ENCODE results near the gene ASCC3.

Gene ASCC3

DNA sequence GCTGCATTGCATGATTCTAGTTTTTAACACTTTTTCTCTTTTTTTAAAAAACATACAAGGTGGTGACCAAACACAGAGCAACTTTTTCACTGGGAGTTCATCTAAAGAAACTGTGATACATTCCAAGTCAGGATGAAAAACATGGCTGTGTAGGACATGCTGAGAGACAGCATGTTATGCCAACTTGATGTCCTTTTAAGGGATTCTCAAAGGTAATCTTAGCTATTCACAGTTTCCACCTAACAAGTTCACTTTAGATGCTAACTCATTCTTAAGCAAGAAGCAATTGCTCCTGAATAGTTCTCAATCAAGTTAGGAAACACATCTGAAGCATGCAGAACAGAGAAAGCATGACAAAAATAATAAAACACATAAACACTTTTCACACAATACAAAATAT lies 3.3 kb downstream of the ASCC3 start:
- TF ChIP-seq CEBPB (IDR thresholded peaks at IDR 0.05) (no peak), TCF12 (IDR thresholded peaks at IDR 0.05; ENCODE audit: low read depth) (no peak), NFIC (IDR thresholded peaks at IDR 0.05) (no peak), FOXM1 (IDR thresholded peaks at IDR 0.05; ENCODE audit: borderline replicate concordance, low read depth) (no peak), EP300 (IDR thresholded peaks at IDR 0.05; ENCODE audit: borderline replicate concordance) (no peak), USF1 (IDR thresholded peaks at IDR 0.05) (no peak), ZBTB7A (IDR thresholded peaks at IDR 0.05; ENCODE audit: low read depth) (no peak), RAD21 (IDR thresholded peaks at IDR 0.05; ENCODE audit: low read depth) (no peak), TAF1 (IDR thresholded peaks at IDR 0.05; ENCODE audit: low read depth) (no peak), EGR1 (IDR thresholded peaks at IDR 0.05) (no peak)

GRCh38 chr6:100876251-100876650 lies 4.9 kb downstream of the ASCC3 start:
- TF ChIP-seq NFIC (IDR thresholded peaks at IDR 0.05) (no peak), FOXM1 (IDR thresholded peaks at IDR 0.05; ENCODE audit: borderline replicate concordance, low read depth) (no peak), RAD21 (IDR thresholded peaks at IDR 0.05; ENCODE audit: low read depth) (no peak), USF1 (IDR thresholded peaks at IDR 0.05) (no peak), ZBTB7A (IDR thresholded peaks at IDR 0.05; ENCODE audit: low read depth) (no peak), YY1 (IDR thresholded peaks at IDR 0.05; ENCODE audit: low read depth) (no peak), EGR1 (IDR thresholded peaks at IDR 0.05) (no peak), CREB1 (IDR thresholded peaks at IDR 0.05; ENCODE audit: low read depth) (no peak), TCF12 (IDR thresholded peaks at IDR 0.05; ENCODE audit: low read depth) (no peak), EP300 (IDR thresholded peaks at IDR 0.05; ENCODE audit: borderline replicate concordance) (no peak)
- TF ChIP-seq, protein P1, sequence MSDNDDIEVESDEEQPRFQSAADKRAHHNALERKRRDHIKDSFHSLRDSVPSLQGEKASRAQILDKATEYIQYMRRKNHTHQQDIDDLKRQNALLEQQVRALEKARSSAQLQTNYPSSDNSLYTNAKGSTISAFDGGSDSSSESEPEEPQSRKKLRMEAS (IDR thresholded peaks at IDR 0.05), result no peak

- no peak for TF ChIP-seq TCF12 (IDR thresholded peaks at IDR 0.05; ENCODE audit: low read depth)
- TF ChIP-seq EP300 (IDR thresholded peaks at IDR 0.05; ENCODE audit: borderline replicate concordance), result no peak
- TF ChIP-seq RAD21 (IDR thresholded peaks at IDR 0.05; ENCODE audit: low read depth), result no peak
- no peak for TF ChIP-seq FOXM1 (IDR thresholded peaks at IDR 0.05; ENCODE audit: borderline replicate concordance, low read depth)
- no peak for TF ChIP-seq YY1 (IDR thresholded peaks at IDR 0.05; ENCODE audit: low read depth)
- no peak for TF ChIP-seq TEAD4 (IDR thresholded peaks at IDR 0.05)
- TF ChIP-seq USF1 (IDR thresholded peaks at IDR 0.05), result no peak
- TF ChIP-seq, protein P1 (IDR thresholded peaks at IDR 0.05), result no peak
- TF ChIP-seq CREB1 (IDR thresholded peaks at IDR 0.05; ENCODE audit: low read depth), result no peak
- no peak for TF ChIP-seq REST (IDR thresholded peaks at IDR 0.05; ENCODE audit: low read depth)
- TF ChIP-seq NFIC (IDR thresholded peaks at IDR 0.05), result no peak
- no peak for TF ChIP-seq ZBTB7A (IDR thresholded peaks at IDR 0.05; ENCODE audit: low read depth)
- no peak for TF ChIP-seq EGR1 (IDR thresholded peaks at IDR 0.05)
- no peak for TF ChIP-seq CEBPB (IDR thresholded peaks at IDR 0.05)
- TF ChIP-seq TAF1 (IDR thresholded peaks at IDR 0.05; ENCODE audit: low read depth), result no peak
Observed at GRCh38 chr6:100865525-100865924, 15.6 kb downstream of the ASCC3 start.

DNA sequence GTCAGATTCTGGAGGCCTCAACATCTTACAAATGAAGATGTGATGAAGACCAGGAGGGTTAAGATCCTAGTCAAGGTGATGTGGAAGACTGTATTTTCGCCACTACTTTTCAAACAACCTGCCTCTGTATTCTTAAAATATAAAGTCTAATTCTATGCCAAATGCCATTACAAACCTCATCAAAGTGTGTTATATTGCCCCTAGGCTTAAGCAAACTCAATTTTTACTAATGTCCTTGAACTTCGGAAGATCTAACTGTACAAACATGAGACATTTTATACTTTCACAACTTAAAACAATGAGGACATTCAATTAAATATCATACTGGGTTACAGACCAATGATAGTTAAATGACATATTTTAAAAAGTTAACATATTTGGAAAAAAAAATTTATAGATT lies 19.1 kb downstream of the ASCC3 start:
- TF ChIP-seq EP300 (IDR thresholded peaks at IDR 0.05; ENCODE audit: borderline replicate concordance), result no peak
- TF ChIP-seq YY1 (IDR thresholded peaks at IDR 0.05; ENCODE audit: low read depth), result no peak
- no peak for TF ChIP-seq USF1 (IDR thresholded peaks at IDR 0.05)
- no peak for TF ChIP-seq RAD21 (IDR thresholded peaks at IDR 0.05; ENCODE audit: low read depth)
- no peak for TF ChIP-seq CEBPB (IDR thresholded peaks at IDR 0.05)
- TF ChIP-seq, protein P1 (IDR thresholded peaks at IDR 0.05), result no peak
- no peak for TF ChIP-seq TAF1 (IDR thresholded peaks at IDR 0.05; ENCODE audit: low read depth)

- no peak for TF ChIP-seq EP300 (IDR thresholded peaks at IDR 0.05; ENCODE audit: borderline replicate concordance)
- no peak for TF ChIP-seq TEAD4 (IDR thresholded peaks at IDR 0.05)
- TF ChIP-seq CEBPB (IDR thresholded peaks at IDR 0.05), result no peak
- no peak for TF ChIP-seq FOXM1 (IDR thresholded peaks at IDR 0.05; ENCODE audit: borderline replicate concordance, low read depth)
- TF ChIP-seq RAD21 (IDR thresholded peaks at IDR 0.05; ENCODE audit: low read depth), result no peak
- no peak for TF ChIP-seq YY1 (IDR thresholded peaks at IDR 0.05; ENCODE audit: low read depth)
- no peak for TF ChIP-seq TCF12 (IDR thresholded peaks at IDR 0.05; ENCODE audit: low read depth)
- TF ChIP-seq USF1 (IDR thresholded peaks at IDR 0.05), result no peak
- TF ChIP-seq CREB1 (IDR thresholded peaks at IDR 0.05; ENCODE audit: low read depth), result no peak
- no peak for TF ChIP-seq TAF1 (IDR thresholded peaks at IDR 0.05; ENCODE audit: low read depth)
- TF ChIP-seq REST (IDR thresholded peaks at IDR 0.05; ENCODE audit: low read depth), result no peak
- TF ChIP-seq, protein P1 (IDR thresholded peaks at IDR 0.05), result no peak
- no peak for TF ChIP-seq EGR1 (IDR thresholded peaks at IDR 0.05)
- TF ChIP-seq NFIC (IDR thresholded peaks at IDR 0.05), result no peak
- TF ChIP-seq ZBTB7A (IDR thresholded peaks at IDR 0.05; ENCODE audit: low read depth), result no peak
Observed at GRCh38 chr6:100856146-100856545, 25.0 kb downstream of the ASCC3 start.
